Mucosa of stomach (tissue), 1 donor: Measurements from ENCODE around the gene BRIP1.

Source experiments
- H3K27me3 ChIP-seq: one replicate; pipeline ENCODE4 v1.7.0; 2013; ENCODE audit warnings: mild to moderate bottlenecking, low read length; ENCODE audit not compliant: control insufficient read depth, insufficient read depth
- H3K36me3 ChIP-seq: one replicate; pipeline ENCODE4 v1.7.0; 2013; ENCODE audit warnings: low read length; ENCODE audit not compliant: control insufficient read depth, insufficient read depth
- H3K4me1 ChIP-seq: one replicate; pipeline ENCODE4 v1.7.0; 2013; ENCODE audit warnings: mild to moderate bottlenecking, low read length; ENCODE audit not compliant: control insufficient read depth, insufficient read depth
- H3K4me3 ChIP-seq: one replicate; pipeline ENCODE4 v1.7.0; 2013; ENCODE audit warnings: low read length
- H3K9ac ChIP-seq: one replicate; pipeline ENCODE4 v1.7.0; 2013; ENCODE audit warnings: mild to moderate bottlenecking, low read length, moderate library complexity
- H3K9me3 ChIP-seq: one replicate; pipeline ENCODE4 v1.7.0; 2013; ENCODE audit warnings: mild to moderate bottlenecking, low read length, moderate library complexity; ENCODE audit not compliant: control insufficient read depth
- donor health status: Pancreatic carcinoma.

BRIP1 gene

GRCh38 chr17:61699032-61699431 is 164.3 kb downstream of the BRIP1 start:
- Histone ChIP-seq H3K4me3 (no peak overlapping the region), H3K27me3 (no peaks in the 10 kb centered on the region), H3K9ac (no peak overlapping the region), H3K4me1 (no peaks in the 10 kb centered on the region), H3K9me3 (no peaks in the 10 kb centered on the region), H3K36me3 (no peaks in the 10 kb centered on the region)

GRCh38 chr17:61698244-61698643 is 165.1 kb downstream of the BRIP1 start:
- Histone ChIP-seq H3K9ac (no peak overlapping the region), H3K4me1 (no peaks in the 10 kb centered on the region), H3K9me3 (no peaks in the 10 kb centered on the region), H3K36me3 (no peaks in the 10 kb centered on the region), H3K27me3 (no peaks in the 10 kb centered on the region), H3K4me3 (no peak overlapping the region)

- H3K9me3 ChIP-seq = no peaks in the 10 kb centered on the region
- H3K9ac ChIP-seq = no peak overlapping the region
- no peaks in the 10 kb centered on the region for H3K27me3 ChIP-seq
- H3K36me3 ChIP-seq = no peaks in the 10 kb centered on the region
- no peak overlapping the region for H3K4me3 ChIP-seq
- no peaks in the 10 kb centered on the region for H3K4me1 ChIP-seq
These were observed 167.5 kb downstream of the BRIP1 start for GRCh38 chr17:61695779-61696337.

GRCh38 chr17:61694095-61694494 is 169.2 kb downstream of the BRIP1 start:
- Histone ChIP-seq H3K9ac (no peak overlapping the region), H3K27me3 (no peaks in the 10 kb centered on the region), H3K4me3 (no peak overlapping the region), H3K9me3 (no peaks in the 10 kb centered on the region), H3K4me1 (no peaks in the 10 kb centered on the region), H3K36me3 (no peaks in the 10 kb centered on the region)

GRCh38 chr17:61689610-61690180 is 173.6 kb downstream of the BRIP1 start:
- H3K9ac ChIP-seq = no peak overlapping the region
- no peaks in the 10 kb centered on the region for H3K27me3 ChIP-seq
- H3K9me3 ChIP-seq = no peaks in the 10 kb centered on the region
- no peak overlapping the region for H3K4me3 ChIP-seq
- H3K36me3 ChIP-seq = no peaks in the 10 kb centered on the region
- no peaks in the 10 kb centered on the region for H3K4me1 ChIP-seq

GRCh38 chr17:61687769-61688168 is 175.6 kb downstream of the BRIP1 start:
- H3K4me1 ChIP-seq = no peaks in the 10 kb centered on the region
- no peaks in the 10 kb centered on the region for H3K9me3 ChIP-seq
- H3K36me3 ChIP-seq = no peaks in the 10 kb centered on the region
- H3K27me3 ChIP-seq = no peaks in the 10 kb centered on the region
- H3K9ac ChIP-seq = no peak overlapping the region
- no peak overlapping the region for H3K4me3 ChIP-seq

GRCh38 chr17:61686113-61686512 is 177.2 kb downstream of the BRIP1 start:
- Histone ChIP-seq H3K4me1 (no peaks in the 10 kb centered on the region), H3K9me3 (no peaks in the 10 kb centered on the region), H3K27me3 (no peaks in the 10 kb centered on the region), H3K36me3 (no peaks in the 10 kb centered on the region), H3K4me3 (no peak overlapping the region), H3K9ac (no peak overlapping the region)

GRCh38 chr17:61684818-61685217 is 178.5 kb downstream of the BRIP1 start:
- Histone ChIP-seq H3K36me3 (no peaks in the 10 kb centered on the region), H3K4me1 (no peaks in the 10 kb centered on the region), H3K4me3 (no peak overlapping the region), H3K27me3 (no peaks in the 10 kb centered on the region), H3K9ac (no peak overlapping the region), H3K9me3 (no peaks in the 10 kb centered on the region)

GRCh38 chr17:61684172-61684571 is 179.2 kb downstream of the BRIP1 start:
- Histone ChIP-seq H3K9ac (no peak overlapping the region), H3K4me3 (no peak overlapping the region), H3K27me3 (no peaks in the 10 kb centered on the region), H3K36me3 (no peaks in the 10 kb centered on the region), H3K4me1 (no peaks in the 10 kb centered on the region), H3K9me3 (no peaks in the 10 kb centered on the region)

GRCh38 chr17:61683466-61683865 is 179.9 kb downstream of the BRIP1 start:
- no peaks in the 10 kb centered on the region for H3K27me3 ChIP-seq
- H3K4me1 ChIP-seq = no peaks in the 10 kb centered on the region
- no peaks in the 10 kb centered on the region for H3K9me3 ChIP-seq
- H3K36me3 ChIP-seq = no peaks in the 10 kb centered on the region
- no peak overlapping the region for H3K4me3 ChIP-seq
- H3K9ac ChIP-seq = no peak overlapping the region

GRCh38 chr17:61680921-61681320 is 182.4 kb downstream of the BRIP1 start:
- Histone ChIP-seq H3K36me3 (no peaks in the 10 kb centered on the region), H3K9me3 (no peaks in the 10 kb centered on the region), H3K4me1 (no peaks in the 10 kb centered on the region), H3K27me3 (no peaks in the 10 kb centered on the region), H3K9ac (no peak overlapping the region), H3K4me3 (no peak overlapping the region)

- H3K36me3 ChIP-seq = no peaks in the 10 kb centered on the region
- H3K4me3 ChIP-seq = no peak overlapping the region
- H3K9ac ChIP-seq = no peak overlapping the region
- H3K4me1 ChIP-seq = no peaks in the 10 kb centered on the region
- H3K27me3 ChIP-seq = no peaks in the 10 kb centered on the region
- no peaks in the 10 kb centered on the region for H3K9me3 ChIP-seq
These were observed 185.0 kb downstream of the BRIP1 start for GRCh38 chr17:61678339-61678738.
